SK-N-SH treated with all-trans-retinoic acid at 6 μM for 48 hours (cell line): ENCODE measurements around the gene RIC8B.

ENCODE experiments used
- ATAC-seq: fragments of 200-7000 bp; cut with Tn5 transposase; 3 replicates; pipeline ENCODE4 v1.9.1; 2020; ENCODE audit warnings: mild to moderate bottlenecking, moderate library complexity
- ARNTL ChIP-seq: fragments of 450-650 bp; formaldehyde crosslinking; IDR thresholded peaks from 2 replicates; pipeline ENCODE4 v1.5.0; 2020; ENCODE audit warnings: low read depth, mild to moderate bottlenecking, moderate library complexity, borderline replicate concordance
- BACH2 ChIP-seq: fragments of 250-450 bp; sonication (Bioruptor Pico); IDR thresholded peaks from 2 replicates; pipeline ENCODE4 v1.9.0; 2021; ENCODE audit warnings: mild to moderate bottlenecking, borderline replicate concordance
- CREB5 ChIP-seq: fragments of 250-450 bp; sonication (Bioruptor Pico); IDR thresholded peaks from 2 replicates; pipeline ENCODE4 v1.5.1; 2020; ENCODE audit warnings: low read depth, mild to moderate bottlenecking, moderate library complexity
- CSDC2 ChIP-seq: fragments of 250-450 bp; sonication (Bioruptor Pico); IDR thresholded peaks from 2 replicates; pipeline ENCODE4 v1.5.0; 2020; ENCODE audit warnings: mild to moderate bottlenecking, moderate library complexity
- CSRNP3 ChIP-seq: fragments of 250-450 bp; sonication (Bioruptor Pico); IDR thresholded peaks from 2 replicates; pipeline ENCODE4 v1.5.1; 2021; ENCODE audit warnings: mild to moderate bottlenecking, moderate library complexity
- GLIS3 ChIP-seq: fragments of 250-450 bp; sonication (Bioruptor Pico); IDR thresholded peaks from 2 replicates; pipeline ENCODE4 v1.5.0; 2020; ENCODE audit warnings: mild to moderate bottlenecking, moderate library complexity
- ISL1 ChIP-seq: fragments of 250-450 bp; sonication (Bioruptor Pico); IDR thresholded peaks from 2 replicates; pipeline ENCODE4 v2.1.2; 2022; ENCODE audit warnings: mild to moderate bottlenecking, moderate library complexity
- OSR1 ChIP-seq: fragments of 250-450 bp; sonication (Bioruptor Pico); IDR thresholded peaks from 2 replicates; pipeline ENCODE4 v1.8.0; 2022; ENCODE audit warnings: moderate library complexity, mild to moderate bottlenecking, inconsistent platforms
- PPARA ChIP-seq: fragments of 250-450 bp; sonication (Bioruptor Pico); IDR thresholded peaks from 2 replicates; pipeline ENCODE4 v1.5.0; 2020; ENCODE audit warnings: mild to moderate bottlenecking, borderline replicate concordance
- RARB ChIP-seq: fragments of 250-450 bp; sonication (Bioruptor Pico); IDR thresholded peaks from 2 replicates; pipeline ENCODE4 v1.8.0; 2021; ENCODE audit warnings: mild to moderate bottlenecking, moderate library complexity
- TCF4 ChIP-seq: fragments of 250-450 bp; sonication (Bioruptor Pico); IDR thresholded peaks from 2 replicates; pipeline ENCODE4 v1.8.0; 2021; ENCODE audit warnings: mild to moderate bottlenecking, moderate library complexity, borderline replicate concordance
- TOX ChIP-seq: fragments of 250-450 bp; sonication (Bioruptor Pico); IDR thresholded peaks from 2 replicates; pipeline ENCODE4 v1.8.0; 2021; ENCODE audit warnings: mild to moderate bottlenecking, moderate library complexity, borderline replicate concordance
- ZC3H10 ChIP-seq: fragments of 250-450 bp; sonication (Bioruptor Pico); IDR thresholded peaks from 2 replicates; pipeline ENCODE4 v1.5.1; 2021; ENCODE audit warnings: mild to moderate bottlenecking, moderate library complexity
- ZFP3 ChIP-seq: fragments of 250-450 bp; sonication (Bioruptor Pico); IDR thresholded peaks from 2 replicates; pipeline ENCODE4 v1.5.0; 2020; ENCODE audit warnings: mild to moderate bottlenecking, moderate library complexity
- ZFP30 ChIP-seq: fragments of 450-650 bp; formaldehyde crosslinking; IDR thresholded peaks from 2 replicates; pipeline ENCODE4 v1.5.0; 2022; ENCODE audit warnings: mild to moderate bottlenecking, moderate library complexity
- ZNF565 ChIP-seq: fragments of 450-650 bp; formaldehyde crosslinking; conservative IDR thresholded peaks from 2 replicates; pipeline ENCODE4 v1.5.0; 2020; ENCODE audit warnings: low read depth, mild to moderate bottlenecking, moderate library complexity
- ZNF70 ChIP-seq: fragments of 450-650 bp; formaldehyde crosslinking; IDR thresholded peaks from 2 replicates; pipeline ENCODE4 v1.5.0; 2020; ENCODE audit warnings: mild to moderate bottlenecking, moderate library complexity
- ZNF8 ChIP-seq: fragments of 450-650 bp; formaldehyde crosslinking; IDR thresholded peaks from 2 replicates; pipeline ENCODE4 v1.5.0; 2020; ENCODE audit warnings: mild to moderate bottlenecking, moderate library complexity
- TF ChIP-seq, protein P1 (sequence below): fragments of 250-450 bp; sonication (Bioruptor Pico); IDR thresholded peaks from 2 replicates; pipeline ENCODE4 v1.5.0; 2020; ENCODE audit warnings: mild to moderate bottlenecking, moderate library complexity
- TF ChIP-seq, protein P2 (sequence below): fragments of 250-450 bp; sonication (Bioruptor Pico); IDR thresholded peaks from 2 replicates; pipeline ENCODE4 v1.8.0; 2021; ENCODE audit warnings: low read depth, mild to moderate bottlenecking, moderate library complexity, borderline replicate concordance
- TF ChIP-seq, protein P3 (sequence below): fragments of 250-450 bp; sonication (Bioruptor Pico); IDR thresholded peaks from 2 replicates; pipeline ENCODE4 v1.8.0; 2020; ENCODE audit warnings: mild to moderate bottlenecking, moderate library complexity, borderline replicate concordance

RIC8B gene

DNA sequence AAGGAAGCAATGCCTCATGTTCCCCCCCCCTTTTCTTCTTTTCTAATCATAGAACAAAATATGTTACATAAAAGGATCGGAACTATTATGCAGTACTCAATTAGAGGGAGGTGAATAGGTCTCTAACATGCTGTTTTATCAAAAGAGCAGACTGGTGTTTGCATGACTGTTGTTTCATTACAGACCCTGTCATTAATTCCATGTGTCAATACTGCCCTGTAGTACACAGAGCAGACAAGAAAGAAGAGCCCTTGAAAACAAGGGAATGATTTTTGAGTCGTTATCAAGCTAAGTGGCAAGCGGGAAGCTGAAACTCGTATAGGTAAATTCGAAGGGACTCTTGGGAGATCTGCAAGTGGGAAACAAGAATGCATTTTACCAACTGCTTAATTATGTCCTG is 104.3 kb downstream of the RIC8B start:
- ATAC-seq, result no peak
- no peak for TF ChIP-seq CSDC2 (CRISPR knock-in tag)
- TF ChIP-seq, protein P1, sequence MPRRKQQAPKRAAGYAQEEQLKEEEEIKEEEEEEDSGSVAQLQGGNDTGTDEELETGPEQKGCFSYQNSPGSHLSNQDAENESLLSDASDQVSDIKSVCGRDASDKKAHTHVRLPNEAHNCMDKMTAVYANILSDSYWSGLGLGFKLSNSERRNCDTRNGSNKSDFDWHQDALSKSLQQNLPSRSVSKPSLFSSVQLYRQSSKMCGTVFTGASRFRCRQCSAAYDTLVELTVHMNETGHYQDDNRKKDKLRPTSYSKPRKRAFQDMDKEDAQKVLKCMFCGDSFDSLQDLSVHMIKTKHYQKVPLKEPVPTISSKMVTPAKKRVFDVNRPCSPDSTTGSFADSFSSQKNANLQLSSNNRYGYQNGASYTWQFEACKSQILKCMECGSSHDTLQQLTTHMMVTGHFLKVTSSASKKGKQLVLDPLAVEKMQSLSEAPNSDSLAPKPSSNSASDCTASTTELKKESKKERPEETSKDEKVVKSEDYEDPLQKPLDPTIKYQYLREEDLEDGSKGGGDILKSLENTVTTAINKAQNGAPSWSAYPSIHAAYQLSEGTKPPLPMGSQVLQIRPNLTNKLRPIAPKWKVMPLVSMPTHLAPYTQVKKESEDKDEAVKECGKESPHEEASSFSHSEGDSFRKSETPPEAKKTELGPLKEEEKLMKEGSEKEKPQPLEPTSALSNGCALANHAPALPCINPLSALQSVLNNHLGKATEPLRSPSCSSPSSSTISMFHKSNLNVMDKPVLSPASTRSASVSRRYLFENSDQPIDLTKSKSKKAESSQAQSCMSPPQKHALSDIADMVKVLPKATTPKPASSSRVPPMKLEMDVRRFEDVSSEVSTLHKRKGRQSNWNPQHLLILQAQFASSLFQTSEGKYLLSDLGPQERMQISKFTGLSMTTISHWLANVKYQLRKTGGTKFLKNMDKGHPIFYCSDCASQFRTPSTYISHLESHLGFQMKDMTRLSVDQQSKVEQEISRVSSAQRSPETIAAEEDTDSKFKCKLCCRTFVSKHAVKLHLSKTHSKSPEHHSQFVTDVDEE (CRISPR knock-in tag), result no peak
- TF ChIP-seq, protein P2, sequence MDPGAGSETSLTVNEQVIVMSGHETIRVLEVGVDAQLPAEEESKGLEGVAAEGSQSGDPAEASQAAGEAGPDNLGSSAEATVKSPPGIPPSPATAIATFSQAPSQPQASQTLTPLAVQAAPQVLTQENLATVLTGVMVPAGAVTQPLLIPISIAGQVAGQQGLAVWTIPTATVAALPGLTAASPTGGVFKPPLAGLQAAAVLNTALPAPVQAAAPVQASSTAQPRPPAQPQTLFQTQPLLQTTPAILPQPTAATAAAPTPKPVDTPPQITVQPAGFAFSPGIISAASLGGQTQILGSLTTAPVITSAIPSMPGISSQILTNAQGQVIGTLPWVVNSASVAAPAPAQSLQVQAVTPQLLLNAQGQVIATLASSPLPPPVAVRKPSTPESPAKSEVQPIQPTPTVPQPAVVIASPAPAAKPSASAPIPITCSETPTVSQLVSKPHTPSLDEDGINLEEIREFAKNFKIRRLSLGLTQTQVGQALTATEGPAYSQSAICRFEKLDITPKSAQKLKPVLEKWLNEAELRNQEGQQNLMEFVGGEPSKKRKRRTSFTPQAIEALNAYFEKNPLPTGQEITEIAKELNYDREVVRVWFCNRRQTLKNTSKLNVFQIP (CRISPR knock-in tag), result no peak

GRCh38 chr12:106879612-106880011 is 105.1 kb downstream of the RIC8B start:
- ATAC-seq, result no peak
- TF ChIP-seq ZNF70 (CRISPR knock-in tag) (no peak), ZNF565 (CRISPR knock-in tag) (no peak), TCF4 (no peak), CSRNP3 (CRISPR knock-in tag) (no peak), GLIS3 (no peak), ISL1 (no peak), ZFP3 (no peak)
- TF ChIP-seq, protein P1 (CRISPR knock-in tag), result no peak
- TF ChIP-seq, protein P3, sequence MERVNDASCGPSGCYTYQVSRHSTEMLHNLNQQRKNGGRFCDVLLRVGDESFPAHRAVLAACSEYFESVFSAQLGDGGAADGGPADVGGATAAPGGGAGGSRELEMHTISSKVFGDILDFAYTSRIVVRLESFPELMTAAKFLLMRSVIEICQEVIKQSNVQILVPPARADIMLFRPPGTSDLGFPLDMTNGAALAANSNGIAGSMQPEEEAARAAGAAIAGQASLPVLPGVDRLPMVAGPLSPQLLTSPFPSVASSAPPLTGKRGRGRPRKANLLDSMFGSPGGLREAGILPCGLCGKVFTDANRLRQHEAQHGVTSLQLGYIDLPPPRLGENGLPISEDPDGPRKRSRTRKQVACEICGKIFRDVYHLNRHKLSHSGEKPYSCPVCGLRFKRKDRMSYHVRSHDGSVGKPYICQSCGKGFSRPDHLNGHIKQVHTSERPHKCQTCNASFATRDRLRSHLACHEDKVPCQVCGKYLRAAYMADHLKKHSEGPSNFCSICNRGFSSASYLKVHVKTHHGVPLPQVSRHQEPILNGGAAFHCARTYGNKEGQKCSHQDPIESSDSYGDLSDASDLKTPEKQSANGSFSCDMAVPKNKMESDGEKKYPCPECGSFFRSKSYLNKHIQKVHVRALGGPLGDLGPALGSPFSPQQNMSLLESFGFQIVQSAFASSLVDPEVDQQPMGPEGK (CRISPR knock-in tag), result no peak

- ATAC-seq, result no peak
- TF ChIP-seq CSRNP3 (CRISPR knock-in tag) (no peak), CSDC2 (CRISPR knock-in tag) (no peak), TCF4 (no peak), GLIS3 (no peak), ZNF565 (CRISPR knock-in tag) (no peak), PPARA (CRISPR knock-in tag) (no peak), CREB5 (CRISPR knock-in tag) (no peak), ZC3H10 (no peak), ZNF70 (CRISPR knock-in tag) (no peak), RARB (CRISPR knock-in tag) (no peak), ZFP30 (CRISPR knock-in tag) (no peak), ARNTL (CRISPR knock-in tag) (no peak), ZNF8 (CRISPR knock-in tag) (no peak), BACH2 (CRISPR knock-in tag) (no peak), OSR1 (CRISPR knock-in tag) (no peak), TOX (CRISPR knock-in tag) (no peak)
- TF ChIP-seq, protein P1 (CRISPR knock-in tag), result no peak
Measured at GRCh38 chr12:106883426-106883825, 108.9 kb downstream of the RIC8B start.
